Smooth muscle cell (in vitro differentiated cells): ENCODE measurements around the gene MYCBPAP. TPM values are rescaled to one million over a fixed set of nuclear protein-coding genes. Genes with fewer than 3 reads are reported as not detected.

ENCODE experiments used
- DNase-seq: peaks from one replicate; lab custom pipeline; 2025; ENCODE audit not compliant: unreplicated experiment; lab: John Stamatoyannopoulos, UW
- H2AFZ ChIP-seq: fragments of 200-600 bp; sonication (generic); 2 replicates; pipeline ENCODE4 v1.6.0; 2016; ENCODE audit warnings: antibody characterized with exemption, low read depth, mild to moderate bottlenecking
- H3F3A ChIP-seq: fragments of 200-600 bp; sonication (generic); 2 replicates; pipeline ENCODE4 v1.6.0; 2017; ENCODE audit warnings: antibody characterized with exemption, low read depth
- H3K27ac ChIP-seq: fragments of 200-600 bp; sonication (generic); 2 replicates; pipeline ENCODE4 v1.5.1; 2016; ENCODE audit warnings: low read depth, mild to moderate bottlenecking
- H3K27me3 ChIP-seq: fragments of 200-600 bp; sonication (generic); 2 replicates; pipeline ENCODE4 v1.6.1; 2016; ENCODE audit warnings: low read depth, mild to moderate bottlenecking
- H3K36me3 ChIP-seq: fragments of 200-600 bp; sonication (generic); 2 replicates; pipeline ENCODE4 v1.5.1; 2016; ENCODE audit warnings: low read depth
- H3K4me1 ChIP-seq: fragments of 200-600 bp; sonication (generic); 2 replicates; pipeline ENCODE4 v1.5.1; 2016; ENCODE audit warnings: low read depth
- H3K4me2 ChIP-seq: fragments of 200-600 bp; sonication (generic); 2 replicates; pipeline ENCODE4 v1.6.0; 2016; ENCODE audit warnings: mild to moderate bottlenecking
- H3K4me3 ChIP-seq: fragments of 200-600 bp; sonication (generic); 2 replicates; pipeline ENCODE4 v1.5.1; 2016; ENCODE audit warnings: mild to moderate bottlenecking
- H3K79me2 ChIP-seq: fragments of 200-600 bp; sonication (generic); 2 replicates; pipeline ENCODE4 v1.6.0; 2016; ENCODE audit warnings: low read depth, mild to moderate bottlenecking
- H3K9ac ChIP-seq: fragments of 200-600 bp; sonication (generic); 2 replicates; pipeline ENCODE4 v1.6.0; 2016; ENCODE audit warnings: low read depth
- H3K9me3 ChIP-seq: fragments of 200-600 bp; sonication (generic); replicated peaks from 2 replicates; pipeline ENCODE4 v1.5.1; 2016; ENCODE audit warnings: low read depth
- H4K20me1 ChIP-seq: fragments of 200-600 bp; sonication (generic); 2 replicates; pipeline ENCODE4 v1.6.0; 2016; ENCODE audit warnings: low read depth
- WGBS: methylation state at CpG from one replicate; pipeline ENCODE4 v1.1.7; 2016; ENCODE audit warnings: low lambda C conversion rate; 5-methylcytosine and 5-hydroxymethylcytosine counted together
- polyA plus RNA-seq: library from polyadenylated mRNA; unstranded; fragments of >200 nt; fragmentation: Nextera tagmentation; extraction: Ambion mirVana; gene quantifications from 2 replicates; pipeline ENCODE4 v1.2.1, GENCODE V29; 2016
- total RNA-seq: library from RNA; depleted of rRNA; stranded (reverse); fragments of >200 nt; gene quantifications from 2 replicates; pipeline ENCODE4 v1.2.3, GENCODE V29; 2014
- TF ChIP-seq, protein P1 (sequence below): fragments of 200-600 bp; sonication (generic); IDR thresholded peaks from 2 replicates; pipeline ENCODE4 v1.5.1; 2017; ENCODE audit warnings: borderline replicate concordance, mild to moderate bottlenecking, antibody characterized with exemption; ENCODE audit not compliant: insufficient read depth, poor library complexity, severe bottlenecking

Gene MYCBPAP
- total and polyA plus RNA-seq, 2 experiments from 2014 or later = 0.90 to 0.97 TPM

DNA sequence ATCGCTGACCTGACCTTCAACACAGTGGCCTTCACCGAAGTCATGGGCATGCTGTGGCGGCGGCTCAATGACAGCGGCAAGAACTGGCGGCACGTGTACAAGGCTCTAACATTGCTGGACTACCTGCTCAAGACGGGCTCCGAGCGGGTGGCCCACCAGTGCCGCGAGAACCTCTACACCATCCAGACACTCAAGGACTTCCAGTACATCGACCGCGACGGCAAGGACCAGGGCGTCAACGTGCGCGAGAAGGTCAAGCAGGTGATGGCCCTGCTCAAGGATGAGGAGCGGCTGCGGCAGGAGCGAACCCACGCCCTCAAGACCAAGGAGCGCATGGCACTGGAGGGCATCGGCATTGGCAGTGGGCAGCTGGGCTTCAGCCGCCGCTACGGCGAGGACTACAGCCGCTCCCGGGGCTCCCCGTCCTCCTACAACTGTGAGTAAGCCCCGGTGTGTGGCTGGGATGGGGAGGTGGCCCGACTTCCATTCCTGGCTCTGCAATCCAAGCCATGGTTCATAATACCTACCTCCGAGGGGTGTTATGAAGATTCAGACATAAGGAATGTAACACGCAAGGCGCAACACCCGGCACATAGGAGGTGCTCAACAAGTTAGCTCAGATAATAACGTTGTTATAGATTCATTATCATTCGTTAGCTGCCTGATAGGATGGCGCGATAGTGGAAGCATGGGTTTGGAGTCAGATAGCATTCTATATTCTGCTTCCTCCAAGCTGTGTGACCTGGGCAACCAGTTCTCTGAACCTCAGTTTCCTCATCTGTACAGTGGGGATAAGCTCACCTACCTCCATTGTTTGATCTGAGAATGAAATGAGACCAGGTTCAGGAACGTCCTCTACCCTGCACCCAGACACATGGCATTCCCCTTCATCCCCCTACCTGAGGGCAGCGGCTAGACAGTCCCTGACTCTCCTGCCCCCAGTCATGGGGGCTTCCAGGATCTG lies 28.7 kb downstream of the MYCBPAP start:
- no peaks in the 10 kb centered on the region for H3F3A ChIP-seq
- no peaks in the 10 kb centered on the region for H3K79me2 ChIP-seq
- DNase-seq = no peak
- H3K4me3 ChIP-seq = no peak overlapping the region
- H2AFZ ChIP-seq = no peak overlapping the region
- peaks cover 32% of the 10 kb centered on the region for H3K4me1 ChIP-seq
- TF ChIP-seq, protein P1, sequence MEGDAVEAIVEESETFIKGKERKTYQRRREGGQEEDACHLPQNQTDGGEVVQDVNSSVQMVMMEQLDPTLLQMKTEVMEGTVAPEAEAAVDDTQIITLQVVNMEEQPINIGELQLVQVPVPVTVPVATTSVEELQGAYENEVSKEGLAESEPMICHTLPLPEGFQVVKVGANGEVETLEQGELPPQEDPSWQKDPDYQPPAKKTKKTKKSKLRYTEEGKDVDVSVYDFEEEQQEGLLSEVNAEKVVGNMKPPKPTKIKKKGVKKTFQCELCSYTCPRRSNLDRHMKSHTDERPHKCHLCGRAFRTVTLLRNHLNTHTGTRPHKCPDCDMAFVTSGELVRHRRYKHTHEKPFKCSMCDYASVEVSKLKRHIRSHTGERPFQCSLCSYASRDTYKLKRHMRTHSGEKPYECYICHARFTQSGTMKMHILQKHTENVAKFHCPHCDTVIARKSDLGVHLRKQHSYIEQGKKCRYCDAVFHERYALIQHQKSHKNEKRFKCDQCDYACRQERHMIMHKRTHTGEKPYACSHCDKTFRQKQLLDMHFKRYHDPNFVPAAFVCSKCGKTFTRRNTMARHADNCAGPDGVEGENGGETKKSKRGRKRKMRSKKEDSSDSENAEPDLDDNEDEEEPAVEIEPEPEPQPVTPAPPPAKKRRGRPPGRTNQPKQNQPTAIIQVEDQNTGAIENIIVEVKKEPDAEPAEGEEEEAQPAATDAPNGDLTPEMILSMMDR = no peak
- no peaks in the 10 kb centered on the region for H3K9me3 ChIP-seq
- H3K36me3 ChIP-seq = no peaks in the 10 kb centered on the region
- H3K9ac ChIP-seq = no peak overlapping the region
- WGBS = 98% methylated on average over 45 of the region's 45 CpGs
- no peaks in the 10 kb centered on the region for H4K20me1 ChIP-seq
- H3K4me2 ChIP-seq = no peak overlapping the region
- peaks cover 19% of the 10 kb centered on the region for H3K27me3 ChIP-seq
- H3K27ac ChIP-seq = no peak overlapping the region

DNA sequence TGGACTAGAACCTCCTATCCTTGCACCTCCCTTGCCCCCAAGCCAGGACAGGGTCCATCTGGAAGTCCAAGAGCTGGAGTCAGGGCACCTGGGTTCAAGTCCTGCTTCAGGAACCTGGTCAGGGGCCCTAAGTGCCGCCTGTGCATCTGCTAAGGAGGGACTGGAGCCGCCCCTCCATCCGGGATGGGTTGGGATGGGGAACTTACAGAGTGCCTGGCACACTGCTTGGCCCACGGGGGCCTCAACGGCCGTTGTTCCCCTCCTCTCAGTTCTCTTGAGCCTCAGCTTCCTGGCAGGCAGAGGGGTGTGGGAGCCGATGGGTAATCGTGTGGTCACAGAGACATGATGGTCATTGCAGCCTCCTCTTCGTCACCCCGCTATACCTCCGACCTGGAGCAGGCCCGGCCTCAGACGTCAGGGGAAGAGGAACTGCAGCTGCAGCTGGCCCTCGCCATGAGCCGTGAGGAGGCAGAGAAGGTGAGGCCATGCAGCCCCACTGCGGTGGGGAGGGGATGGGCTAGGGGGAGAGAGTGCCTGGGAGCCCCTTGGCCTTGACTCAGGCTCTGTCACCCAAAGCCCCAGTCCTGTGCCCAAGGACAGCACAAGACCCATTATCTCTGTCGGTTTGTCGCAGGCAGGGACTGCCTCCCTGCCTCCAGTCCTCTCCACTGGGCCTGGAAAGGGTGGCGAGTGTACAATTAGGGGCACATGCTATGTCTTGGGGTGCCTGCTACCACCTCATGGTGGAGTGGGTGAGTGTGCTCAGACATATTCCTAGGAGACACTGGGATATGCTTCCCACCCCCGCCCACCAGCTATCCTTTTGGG lies 29.7 kb downstream of the MYCBPAP start:
- H3K36me3 ChIP-seq = no peaks in the 10 kb centered on the region
- TF ChIP-seq, protein P1 = no peak

DNA sequence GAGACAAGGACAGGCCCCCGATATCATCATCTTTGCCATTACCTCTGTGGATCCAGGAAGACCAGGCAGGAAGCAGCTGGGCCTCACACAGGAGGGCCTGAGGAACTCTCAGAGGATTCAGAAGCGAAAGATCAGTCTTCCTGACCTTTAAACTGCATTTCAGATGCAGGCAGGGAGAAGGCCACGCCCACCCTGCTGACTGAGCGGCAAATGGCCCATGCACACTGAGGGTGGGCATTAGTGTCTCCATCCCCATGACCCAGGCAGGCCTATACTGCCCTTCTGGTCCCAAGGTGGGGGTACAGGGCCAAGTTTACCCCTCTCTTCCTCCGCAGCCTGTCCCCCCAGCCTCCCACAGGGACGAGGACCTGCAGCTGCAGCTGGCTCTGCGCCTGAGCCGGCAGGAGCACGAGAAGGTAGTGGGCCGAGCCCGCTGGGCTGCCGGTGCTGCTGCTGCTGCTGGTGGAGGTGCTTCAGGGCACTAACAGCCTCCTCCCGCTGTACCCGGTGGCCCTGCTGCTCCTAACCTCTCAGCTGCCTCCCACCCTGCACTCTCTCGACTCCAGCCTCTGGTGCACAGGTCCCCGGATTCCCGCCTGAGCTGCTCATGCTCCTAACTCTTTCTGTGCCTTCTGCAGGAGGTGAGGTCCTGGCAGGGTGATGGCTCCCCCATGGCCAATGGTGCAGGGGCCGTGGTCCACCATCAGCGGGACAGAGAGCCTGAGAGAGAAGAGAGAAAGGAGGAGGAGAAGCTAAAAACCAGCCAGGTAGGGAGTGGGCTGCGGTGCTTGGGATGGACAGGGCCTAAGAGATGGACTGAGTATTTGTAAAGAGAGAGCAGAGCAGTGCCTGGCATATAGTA lies 30.5 kb downstream of the MYCBPAP start:
- Histone ChIP-seq H3K4me1 (peaks cover 24% of the 10 kb centered on the region), H3K4me2 (no peak overlapping the region), H3K9ac (no peak overlapping the region), H3K9me3 (no peaks in the 10 kb centered on the region), H3K27ac (no peak overlapping the region), H2AFZ (no peak overlapping the region), H3K79me2 (no peaks in the 10 kb centered on the region), H3K36me3 (no peaks in the 10 kb centered on the region), H4K20me1 (no peaks in the 10 kb centered on the region), H3K27me3 (peaks cover under 1% of the 10 kb centered on the region), H3F3A (no peaks in the 10 kb centered on the region), H3K4me3 (no peak overlapping the region)
- TF ChIP-seq, protein P1 = no peak
- WGBS = 85% methylated on average over 20 of the region's 20 CpGs
- no peak for DNase-seq

More for the DNA sequence above, 29.7 kb downstream of the MYCBPAP start:
- Histone ChIP-seq H3K9me3 (no peaks in the 10 kb centered on the region), H3K4me1 (peaks cover 32% of the 10 kb centered on the region), H3K4me3 (no peak overlapping the region), H2AFZ (no peak overlapping the region), H4K20me1 (no peaks in the 10 kb centered on the region), H3K4me2 (no peak overlapping the region), H3F3A (no peaks in the 10 kb centered on the region), H3K79me2 (no peaks in the 10 kb centered on the region), H3K27ac (no peak overlapping the region), H3K9ac (no peak overlapping the region), H3K27me3 (peaks cover 9% of the 10 kb centered on the region)
- 97% methylated on average over 20 of the region's 20 CpGs for WGBS
- no peak for DNase-seq
